Suprapubic skin (tissue), 3 donors: ENCODE results near the gene DAGLA.

Experiments
- CTCF ChIP-seq, 2 donors: fragments of 200-600 bp in 1 of 2; fragments of 450-650 bp in 1 of 2; sonication (generic) in 1 of 2; IDR thresholded peaks; one replicate each; pipeline ENCODE4 v1.5.1; 2016 to 2019; ENCODE audit warnings: antibody characterized with exemption in 2 of 2, mild to moderate bottlenecking in 1 of 2, moderate library complexity in 1 of 2
- POLR2AphosphoS5 ChIP-seq, 3 donors: sonication (generic); formaldehyde crosslinking; IDR thresholded peaks; one replicate each; pipeline ENCODE4 v1.6.1; 2017; ENCODE audit warnings: antibody characterized with exemption in 3 of 3

GRCh38 chr11:61747192-61747966, 67.2 kb downstream of the DAGLA start:
- TF ChIP-seq CTCF (IDR thresholded peaks at IDR 0.05), result peak; percentile 51 to 87
- no peak for TF ChIP-seq POLR2AphosphoS5 (IDR thresholded peaks at IDR 0.05)
